ENCODE results near the gene CAMK2D.

GRCh38 chr4:113790478-113790877, 28.9 kb upstream of the CAMK2D start:
- TF ChIP-seq, protein P1, sequence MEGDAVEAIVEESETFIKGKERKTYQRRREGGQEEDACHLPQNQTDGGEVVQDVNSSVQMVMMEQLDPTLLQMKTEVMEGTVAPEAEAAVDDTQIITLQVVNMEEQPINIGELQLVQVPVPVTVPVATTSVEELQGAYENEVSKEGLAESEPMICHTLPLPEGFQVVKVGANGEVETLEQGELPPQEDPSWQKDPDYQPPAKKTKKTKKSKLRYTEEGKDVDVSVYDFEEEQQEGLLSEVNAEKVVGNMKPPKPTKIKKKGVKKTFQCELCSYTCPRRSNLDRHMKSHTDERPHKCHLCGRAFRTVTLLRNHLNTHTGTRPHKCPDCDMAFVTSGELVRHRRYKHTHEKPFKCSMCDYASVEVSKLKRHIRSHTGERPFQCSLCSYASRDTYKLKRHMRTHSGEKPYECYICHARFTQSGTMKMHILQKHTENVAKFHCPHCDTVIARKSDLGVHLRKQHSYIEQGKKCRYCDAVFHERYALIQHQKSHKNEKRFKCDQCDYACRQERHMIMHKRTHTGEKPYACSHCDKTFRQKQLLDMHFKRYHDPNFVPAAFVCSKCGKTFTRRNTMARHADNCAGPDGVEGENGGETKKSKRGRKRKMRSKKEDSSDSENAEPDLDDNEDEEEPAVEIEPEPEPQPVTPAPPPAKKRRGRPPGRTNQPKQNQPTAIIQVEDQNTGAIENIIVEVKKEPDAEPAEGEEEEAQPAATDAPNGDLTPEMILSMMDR (conservative IDR thresholded peaks at IDR 0.05), result no peak
- no peak for TF ChIP-seq EZH2 (IDR thresholded peaks at IDR 0.05; ENCODE audit: low read depth)

Data from PC-9 (cell line).